HCEC 1CT (cell line): Measurements from ENCODE around the gene TIMM29.
A peak's percentile ranks its signal among the peaks of the same experiment; 100 is the strongest.
"Not testable (repeated sequence)": the region's sequence is repeated elsewhere in the genome, so short reads cannot be mapped to it uniquely, and the experiment has no call there.

Experiments
- DNase-seq: peaks from one replicate; pipeline ENCODE4 v3.0.0-alpha.2; 2017

The TIMM29 gene

DNA sequence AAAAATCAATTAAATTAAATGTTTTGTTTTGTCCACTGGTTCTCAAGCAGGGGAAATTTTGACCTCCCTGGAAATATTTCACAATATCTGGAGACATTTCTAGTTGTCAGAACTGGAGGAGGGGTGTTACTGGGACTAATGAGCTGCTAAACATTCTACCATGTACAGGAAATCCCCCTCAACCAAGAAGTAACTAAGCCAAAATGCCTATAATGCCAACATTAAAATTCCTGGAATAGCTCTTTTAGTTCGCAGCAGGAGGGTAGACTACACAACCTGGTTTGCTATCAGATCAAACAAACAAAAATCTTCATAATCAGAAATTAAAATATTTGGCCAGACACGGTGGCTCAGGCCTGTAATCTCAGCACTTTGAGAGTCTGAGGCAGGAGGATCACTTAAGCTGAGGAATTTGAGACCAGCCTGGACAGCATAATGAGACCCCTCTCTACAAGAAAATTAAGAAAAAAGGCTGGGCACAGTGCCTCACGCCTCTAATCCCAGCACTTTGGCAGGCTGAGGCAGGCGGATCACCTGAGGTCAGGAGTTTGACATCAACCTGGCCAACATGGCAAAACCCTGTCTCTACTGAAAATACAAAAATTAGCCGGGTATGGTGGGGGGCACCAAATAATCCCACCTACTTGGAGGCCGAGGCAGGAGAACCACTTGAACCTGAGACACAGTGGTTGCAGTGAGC is 18.5 kb downstream of the TIMM29 start:
- DNase-seq = no peak

DNA sequence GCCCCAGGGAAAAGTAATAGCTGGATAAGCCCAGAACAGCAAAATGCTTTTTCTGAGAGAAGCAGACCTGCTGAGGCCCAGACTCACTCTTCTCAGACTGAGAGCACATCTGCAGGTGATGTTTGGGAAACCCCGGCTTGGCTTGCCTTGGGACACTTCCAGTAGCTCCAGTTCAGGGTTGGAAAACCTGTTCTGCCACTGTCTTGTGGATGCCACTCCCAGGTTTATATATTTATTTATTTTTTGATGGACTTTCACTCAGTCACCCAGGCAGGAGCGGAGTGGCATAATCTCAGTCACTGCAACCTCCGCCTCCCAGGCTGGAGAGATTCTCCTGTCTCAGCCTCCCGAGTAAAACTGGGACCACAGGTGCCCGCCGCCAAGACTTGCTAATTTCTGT is 24.2 kb downstream of the TIMM29 start:
- no peak for DNase-seq

DNA sequence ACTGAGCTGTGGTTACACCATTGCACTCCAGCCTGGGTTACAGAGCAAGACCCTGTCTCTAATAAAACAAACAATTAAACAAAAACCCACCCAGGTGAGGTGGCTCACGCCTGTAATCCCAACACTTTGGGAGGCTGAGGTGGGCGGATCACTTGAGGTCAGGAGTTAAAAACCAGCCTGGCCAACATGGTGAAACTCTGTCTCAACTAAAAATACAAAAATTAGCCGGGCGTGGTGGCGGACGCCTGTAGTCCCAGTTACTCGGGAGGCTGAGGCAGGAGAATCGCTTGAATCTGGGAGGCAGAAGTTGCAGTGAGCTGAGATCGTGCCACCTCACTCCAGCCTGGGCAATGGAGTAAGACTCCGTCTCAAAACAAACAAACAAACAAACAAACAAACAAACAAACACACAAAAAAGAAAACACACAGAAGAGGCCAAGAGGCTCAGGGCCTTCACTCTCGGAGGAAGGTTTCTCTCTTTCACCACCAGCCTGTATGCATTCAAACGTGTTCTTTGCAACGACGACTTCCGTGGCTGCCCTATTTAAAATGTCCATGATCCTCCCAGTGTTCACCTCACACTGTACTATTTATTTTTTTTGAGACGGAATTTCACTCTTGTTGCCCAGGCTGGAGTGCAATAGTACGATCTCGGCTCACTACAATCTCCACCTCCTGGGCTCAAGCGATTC is 30.8 kb downstream of the TIMM29 start:
- DNase-seq = not testable (repeated sequence)

DNA sequence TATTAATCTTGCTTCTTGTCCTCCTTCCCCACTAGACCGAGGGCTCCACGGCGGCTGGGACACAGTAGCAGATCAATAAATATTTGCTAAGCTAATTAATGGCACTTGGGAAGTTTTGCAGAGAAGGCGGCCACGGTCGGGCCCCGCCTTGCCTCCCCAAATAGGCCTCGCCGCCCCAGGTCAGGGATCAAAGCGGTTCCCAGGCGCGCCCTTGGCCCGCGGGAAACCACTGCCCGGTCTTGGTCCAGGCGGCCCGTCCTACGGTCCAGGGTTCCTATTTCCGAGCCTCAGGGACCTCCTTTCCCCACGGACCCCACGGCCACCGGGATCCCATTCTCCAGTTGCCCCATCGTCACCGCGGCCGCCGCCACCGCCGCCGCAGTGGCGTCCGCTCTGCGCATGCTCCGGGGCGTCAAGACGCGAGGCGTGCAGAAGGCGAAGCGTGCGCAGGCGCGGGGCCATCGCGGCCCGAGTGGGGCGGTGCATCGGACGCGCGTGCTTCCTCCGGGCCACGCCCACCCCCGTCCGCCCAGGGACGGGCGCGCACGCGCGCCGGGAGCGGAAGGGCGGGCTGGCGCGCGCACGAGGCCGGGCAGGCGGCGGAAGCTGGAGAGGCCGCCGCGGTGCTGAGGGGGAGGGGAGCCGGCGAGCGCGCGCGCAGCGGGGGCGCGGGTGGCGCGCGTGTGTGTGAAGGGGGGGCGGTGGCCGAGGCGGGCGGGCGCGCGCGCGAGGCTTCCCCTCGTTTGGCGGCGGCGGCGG is 31.9 kb downstream of the TIMM29 start, which contains the start of gene SMARCA4:
Gene SMARCA4, plus strand, starts transcription at position 717 of the 759 bp plus-strand sequence. CDS start 23,122 bp downstream, outside the sequence.
- peak; percentile 97 for DNase-seq

- peak; percentile 21 for DNase-seq
Observed at GRCh38 chr19:10961073-10961860, 32.7 kb downstream of the TIMM29 start.

GRCh38 chr19:10962863-10963262 is 34.3 kb downstream of the TIMM29 start:
- no peak for DNase-seq

DNA sequence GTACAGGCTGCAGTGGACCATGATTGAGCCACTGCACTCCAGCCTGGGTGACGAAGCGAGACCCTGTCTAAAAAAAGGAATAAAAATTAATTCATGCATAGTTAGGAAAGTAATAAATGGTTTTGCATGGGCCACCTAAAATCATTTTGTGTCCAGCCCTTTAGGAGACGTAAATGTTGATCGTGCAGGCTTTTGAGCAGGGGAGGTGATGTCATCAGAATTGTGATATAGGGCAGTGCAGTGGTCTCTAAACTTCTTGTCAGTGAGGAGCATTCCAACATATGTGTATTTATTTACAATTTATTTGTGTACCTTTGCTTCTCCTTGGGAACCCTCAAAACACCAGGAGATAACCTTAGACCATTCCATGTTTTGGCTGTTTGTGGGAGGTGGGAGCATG is 35.3 kb downstream of the TIMM29 start:
- DNase-seq = no peak

DNA sequence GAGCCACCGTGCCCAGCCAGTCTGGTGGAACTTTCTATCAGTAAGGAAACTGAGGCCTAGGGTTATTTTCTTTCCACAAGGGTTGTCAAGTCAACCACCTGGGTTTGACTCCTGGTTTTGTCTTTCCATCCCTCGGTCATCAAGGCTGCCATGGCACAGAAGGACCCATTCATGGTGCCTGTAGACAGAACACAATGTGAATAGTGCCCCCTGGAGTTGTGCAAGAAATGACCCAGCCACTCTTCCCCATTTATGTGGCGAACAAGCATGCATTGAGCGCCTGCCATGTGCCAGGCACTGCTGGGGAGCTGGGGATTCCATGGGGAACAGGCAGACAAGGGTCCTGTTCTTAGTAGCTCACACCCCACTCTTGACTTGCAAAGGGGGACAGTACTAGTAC is 36.3 kb downstream of the TIMM29 start:
- no peak for DNase-seq

DNA sequence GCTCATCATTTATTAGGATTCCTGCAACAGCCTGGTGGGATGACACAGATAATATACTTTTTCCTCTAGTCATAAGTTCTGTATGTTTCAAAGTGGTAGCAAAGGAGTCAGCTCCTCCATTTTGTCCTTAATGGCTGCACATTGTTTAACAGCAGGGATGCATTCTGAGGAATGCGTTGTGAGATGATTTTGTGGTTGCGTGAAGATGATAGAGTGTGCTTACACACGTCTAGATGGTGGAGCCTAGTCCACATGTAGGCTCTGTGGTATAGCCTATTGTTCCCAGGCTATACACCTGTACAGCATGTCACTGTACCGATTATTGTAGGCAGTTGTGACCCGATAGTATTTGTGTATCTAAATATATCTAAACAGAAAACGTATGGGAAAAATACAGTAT is 36.8 kb downstream of the TIMM29 start:
- no peak for DNase-seq

DNA sequence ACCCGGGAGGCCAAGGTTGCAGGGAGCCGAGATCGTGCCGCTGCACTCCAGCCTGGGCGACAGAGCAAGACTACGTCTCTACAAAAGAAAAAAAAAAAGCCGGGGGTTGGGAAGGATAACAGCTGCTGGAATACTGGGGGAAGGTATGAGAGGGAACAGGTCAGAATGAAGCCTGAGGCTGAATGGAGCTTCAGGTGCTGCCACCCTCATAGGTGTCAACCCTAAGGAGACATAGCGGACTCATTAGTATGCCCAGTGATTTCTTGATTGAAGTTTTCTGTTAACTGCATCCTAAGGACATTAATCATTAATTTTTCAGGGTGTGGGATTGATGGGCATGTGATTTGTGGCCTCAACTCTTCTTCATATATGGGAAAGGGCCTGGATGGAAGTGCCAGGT is 38.2 kb downstream of the TIMM29 start:
- DNase-seq = no peak

- no peak for DNase-seq
Observed at GRCh38 chr19:10968527-10969135, 40.0 kb downstream of the TIMM29 start.

GRCh38 chr19:10971107-10971726 is 42.6 kb downstream of the TIMM29 start:
- no peak for DNase-seq

DNA sequence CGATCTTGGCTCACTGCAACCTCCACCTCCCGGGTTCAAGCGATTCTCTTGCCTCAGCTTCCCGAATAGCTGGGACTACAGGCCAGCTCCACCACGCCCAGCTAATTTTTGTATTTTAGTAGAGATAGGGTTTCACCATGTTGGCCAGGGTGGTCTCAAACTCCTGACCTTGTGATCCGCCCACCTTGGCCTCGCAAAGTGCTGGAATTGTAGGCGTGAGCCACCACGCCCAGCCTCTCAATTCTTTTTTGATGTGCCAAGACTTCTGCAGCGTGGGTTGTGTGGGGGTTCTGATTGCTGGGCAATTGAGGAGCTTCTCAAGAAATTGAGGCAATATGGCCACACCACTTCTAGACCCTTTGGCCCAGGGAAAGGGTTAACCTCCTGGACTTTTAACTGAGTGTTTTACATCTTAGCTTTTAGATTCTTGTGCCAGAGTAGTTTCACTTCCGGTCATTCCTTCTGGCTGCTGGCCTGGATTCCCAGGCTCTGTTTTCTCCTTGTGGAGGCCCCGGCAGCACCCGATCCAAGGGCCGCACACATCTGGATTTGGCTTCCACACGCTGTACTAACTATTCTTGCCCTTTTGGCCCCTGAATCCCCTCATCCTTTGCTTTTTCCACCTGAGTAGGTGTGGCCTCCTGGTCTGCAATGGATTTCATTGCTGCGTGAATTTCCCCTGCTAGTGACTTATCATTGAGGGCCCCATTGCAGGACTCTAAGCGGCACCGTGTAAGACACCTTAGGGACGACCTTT is 46.9 kb downstream of the TIMM29 start:
- peak; percentile 52 for DNase-seq

- DNase-seq = no peak
Observed at GRCh38 chr19:10976131-10976892, 47.7 kb downstream of the TIMM29 start.

DNA sequence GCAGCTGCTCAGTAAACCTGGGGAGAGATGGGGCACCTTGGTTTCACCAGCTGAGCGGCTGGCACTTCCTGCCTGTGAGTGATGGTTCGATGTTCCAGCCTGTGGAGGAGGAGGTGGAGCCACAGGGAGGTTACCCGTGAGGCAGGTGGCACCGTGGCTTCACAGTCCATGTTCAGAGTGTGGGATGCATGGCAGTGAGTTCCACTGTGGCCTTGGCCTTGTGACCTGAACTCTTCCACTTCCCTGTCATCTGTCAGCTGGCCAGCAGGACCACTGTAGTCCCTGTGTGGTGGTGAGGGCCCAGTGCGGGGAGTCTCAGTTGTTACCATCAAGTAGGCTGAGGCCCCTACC is 49.1 kb downstream of the TIMM29 start:
- no peak for DNase-seq
